WTC11 (cell line): ENCODE data around the gene ABHD16A. TPM values are rescaled to one million over a fixed set of nuclear protein-coding genes. Genes with fewer than 3 reads are reported as not detected.

ENCODE experiments used
- ATAC-seq: fragments of 200-7000 bp; cut with Tn5 transposase; 2 replicates; pipeline ENCODE4 v1.10.0; 2021; ENCODE audit warnings: mild to moderate bottlenecking, moderate library complexity
- CTCF ChIA-PET: fragments of 300-600 bp; sonication (Branson Sonifier 250); formaldehyde crosslinking; loops from one replicate; lab custom pipeline; 2021; ENCODE audit warnings: antibody characterized with exemption; lab: Charles Lee
- POLR2A ChIA-PET: fragments of 350-600 bp; sonication (Branson Sonifier 250); formaldehyde crosslinking; loops from one replicate; lab custom pipeline; 2021; ENCODE audit warnings: antibody characterized with exemption; lab: Charles Lee
- DNase-seq: peaks from one replicate; pipeline ENCODE4 v3.0.0; 2021; ENCODE audit warnings: low spot score
- H3K27ac Mint-ChIP-seq: 2 replicates; pipeline ENCODE4 v1.8.0; 2021; ENCODE audit warnings: mixed read lengths
- H3K27me3 Mint-ChIP-seq: 2 replicates; pipeline ENCODE4 v1.8.0; 2021; ENCODE audit warnings: low read depth, mild to moderate bottlenecking, moderate library complexity, mixed read lengths
- H3K36me3 Mint-ChIP-seq: 2 replicates; pipeline ENCODE4 v1.8.0; 2021; ENCODE audit warnings: mixed read lengths
- H3K4me1 Mint-ChIP-seq: 2 replicates; pipeline ENCODE4 v1.8.0; 2022; ENCODE audit warnings: mixed read lengths
- H3K4me3 Mint-ChIP-seq: 2 replicates; pipeline ENCODE4 v1.8.0; 2021; ENCODE audit warnings: mild to moderate bottlenecking, moderate library complexity, mixed read lengths
- H3K9me3 Mint-ChIP-seq: 2 replicates; pipeline ENCODE4 v1.8.0; 2021; ENCODE audit warnings: mixed read lengths
- CBFB ChIP-seq: sonication (generic); formaldehyde crosslinking; IDR thresholded peaks from 2 replicates; pipeline ENCODE4 v1.8.1; 2022; ENCODE audit warnings: mild to moderate bottlenecking, low read depth, missing genetic modification reagents
- E2F5 ChIP-seq: sonication (generic); formaldehyde crosslinking; IDR thresholded peaks from 2 replicates; pipeline ENCODE4 v1.8.1; 2022; ENCODE audit warnings: mild to moderate bottlenecking, moderate library complexity, missing genetic modification reagents
- ERG ChIP-seq: fragments of 250-450 bp; sonication (Bioruptor Pico); IDR thresholded peaks from 2 replicates; pipeline ENCODE4 v1.8.0; 2021; ENCODE audit warnings: mild to moderate bottlenecking
- ETV6 ChIP-seq: sonication (generic); formaldehyde crosslinking; IDR thresholded peaks from 2 replicates; pipeline ENCODE4 v1.8.1; 2022; ENCODE audit warnings: mild to moderate bottlenecking, missing genetic modification reagents
- FOXK1 ChIP-seq: sonication (generic); formaldehyde crosslinking; IDR thresholded peaks from 2 replicates; pipeline ENCODE4 v1.8.0; 2022; ENCODE audit warnings: mild to moderate bottlenecking, moderate library complexity, missing genetic modification reagents
- HMGA2 ChIP-seq: fragments of 250-450 bp; sonication (Bioruptor Pico); IDR thresholded peaks from 2 replicates; pipeline ENCODE4 v1.4.0; 2021; ENCODE audit warnings: mild to moderate bottlenecking, moderate library complexity
- JUN ChIP-seq: sonication (generic); formaldehyde crosslinking; IDR thresholded peaks from 2 replicates; pipeline ENCODE4 v1.8.0; 2023; ENCODE audit warnings: mild to moderate bottlenecking, missing genetic modification reagents
- KAT7 ChIP-seq: sonication (generic); formaldehyde crosslinking; IDR thresholded peaks from 2 replicates; pipeline ENCODE4 v1.8.1; 2023; ENCODE audit warnings: missing genetic modification reagents, mild to moderate bottlenecking, borderline replicate concordance
- NFATC4 ChIP-seq: fragments of 250-450 bp; sonication (Bioruptor Pico); IDR thresholded peaks from 2 replicates; pipeline ENCODE4 v1.9.0; 2021; ENCODE audit warnings: mild to moderate bottlenecking
- NFYB ChIP-seq: sonication (generic); formaldehyde crosslinking; conservative IDR thresholded peaks from 2 replicates; pipeline ENCODE4 v1.8.0; 2022; ENCODE audit warnings: low read depth, missing genetic modification reagents
- RORB ChIP-seq: fragments of 250-450 bp; sonication (Bioruptor Pico); IDR thresholded peaks from 2 replicates; pipeline ENCODE4 v1.9.0; 2021; ENCODE audit warnings: mild to moderate bottlenecking
- SP1 ChIP-seq: sonication (generic); formaldehyde crosslinking; conservative IDR thresholded peaks from 2 replicates; pipeline ENCODE4 v1.8.1; 2022; ENCODE audit warnings: missing genetic modification reagents
- TCF7 ChIP-seq: sonication (generic); formaldehyde crosslinking; IDR thresholded peaks from 2 replicates; pipeline ENCODE4 v1.8.0; 2022; ENCODE audit warnings: mild to moderate bottlenecking, low read depth, missing genetic modification reagents, moderate library complexity
- TEAD4 ChIP-seq: sonication (generic); formaldehyde crosslinking; IDR thresholded peaks from 2 replicates; pipeline ENCODE4 v1.8.0; 2022; ENCODE audit warnings: mild to moderate bottlenecking, missing genetic modification reagents
- TP53 ChIP-seq: sonication (generic); formaldehyde crosslinking; IDR thresholded peaks from 2 replicates; pipeline ENCODE4 v1.8.1; 2023; ENCODE audit warnings: mild to moderate bottlenecking, missing genetic modification reagents
- USF2 ChIP-seq: sonication (generic); formaldehyde crosslinking; IDR thresholded peaks from 2 replicates; pipeline ENCODE4 v1.8.1; 2023; ENCODE audit warnings: mild to moderate bottlenecking, missing genetic modification reagents, moderate library complexity
- ZBTB21 ChIP-seq: sonication (generic); formaldehyde crosslinking; IDR thresholded peaks from 2 replicates; pipeline ENCODE4 v1.8.1; 2023; ENCODE audit warnings: mild to moderate bottlenecking, missing genetic modification reagents, borderline replicate concordance
- ZNF121 ChIP-seq: sonication (generic); formaldehyde crosslinking; IDR thresholded peaks from 2 replicates; pipeline ENCODE4 v1.8.0; 2023; ENCODE audit warnings: missing genetic modification reagents
- ZNF423 ChIP-seq: fragments of 250-450 bp; sonication (Bioruptor Pico); IDR thresholded peaks from 2 replicates; pipeline ENCODE4 v2.1.2; 2022; ENCODE audit warnings: mild to moderate bottlenecking, moderate library complexity
- ZNF671 ChIP-seq: fragments of 250-450 bp; sonication (Bioruptor Pico); IDR thresholded peaks from 2 replicates; pipeline ENCODE4 v1.8.0; 2021; ENCODE audit warnings: mild to moderate bottlenecking
- ZSCAN18 ChIP-seq: fragments of 250-450 bp; sonication (Bioruptor Pico); IDR thresholded peaks from 2 replicates; pipeline ENCODE4 v2.1.2; 2022; ENCODE audit warnings: mild to moderate bottlenecking, moderate library complexity
- total RNA-seq: library from RNA; stranded (reverse); gene quantifications from 3 replicates; pipeline ENCODE4 v1.2.3, GENCODE V29; 2021
- TF ChIP-seq, protein P1 (sequence below): sonication (generic); formaldehyde crosslinking; IDR thresholded peaks from 2 replicates; pipeline ENCODE4 v1.8.1; 2022; ENCODE audit warnings: low read depth, mild to moderate bottlenecking, moderate library complexity, missing genetic modification reagents, borderline replicate concordance
- TF ChIP-seq, protein P2 (sequence below): sonication (generic); formaldehyde crosslinking; IDR thresholded peaks from 2 replicates; pipeline ENCODE4 v1.8.0; 2022; ENCODE audit warnings: mild to moderate bottlenecking, missing genetic modification reagents
- TF ChIP-seq, protein P3 (sequence below): sonication (generic); formaldehyde crosslinking; IDR thresholded peaks from 2 replicates; pipeline ENCODE4 v1.8.0; 2022; ENCODE audit warnings: mild to moderate bottlenecking, missing genetic modification reagents
- TF ChIP-seq, protein P4 (sequence below): fragments of 250-450 bp; sonication (Bioruptor Pico); conservative IDR thresholded peaks from 2 replicates; pipeline ENCODE4 v1.9.0; 2021; ENCODE audit warnings: mild to moderate bottlenecking
- TF ChIP-seq, protein P5 (sequence below): sonication (generic); formaldehyde crosslinking; IDR thresholded peaks from 2 replicates; pipeline ENCODE4 v1.8.0; 2022; ENCODE audit warnings: mild to moderate bottlenecking, missing genetic modification reagents

The ABHD16A gene
- total RNA-seq, 1 experiment from 2014 or later: 28.6 TPM

GRCh38 chr6:31686483-31686882 lies 16.6 kb downstream of the ABHD16A start:
- ATAC-seq (no peak), DNase-seq (no peak)
- H3K9me3 Mint-ChIP-seq: no peaks in the 10 kb centered on the region
- no peak overlapping the region for H3K4me3 Mint-ChIP-seq
- peaks cover 15% of the 10 kb centered on the region for H3K36me3 Mint-ChIP-seq
- ChIA-PET POLR2A (interaction anchor here (0.6 kb wide), 1 partner anchor 285 kb away, joined by 3 read pairs; no protein-coding TSS in a partner anchor), CTCF (no interaction called here)
- H3K27ac Mint-ChIP-seq: no peak overlapping the region
- TF ChIP-seq ZNF423 (CRISPR knock-in tag) (no peak), CBFB (no peak), RORB (CRISPR knock-in tag) (no peak), NFATC4 (CRISPR knock-in tag) (no peak), ERG (CRISPR knock-in tag) (no peak), NFYB (CRISPR knock-in tag) (no peak), ZNF671 (no peak), ETV6 (no peak), KAT7 (no peak), TEAD4 (no peak), ZBTB21 (CRISPR knock-in tag) (no peak), HMGA2 (CRISPR knock-in tag) (no peak), ZNF121 (CRISPR knock-in tag) (no peak), TCF7 (CRISPR knock-in tag) (no peak), TP53 (CRISPR knock-in tag) (no peak), JUN (CRISPR knock-in tag) (no peak)
- TF ChIP-seq, protein P1, sequence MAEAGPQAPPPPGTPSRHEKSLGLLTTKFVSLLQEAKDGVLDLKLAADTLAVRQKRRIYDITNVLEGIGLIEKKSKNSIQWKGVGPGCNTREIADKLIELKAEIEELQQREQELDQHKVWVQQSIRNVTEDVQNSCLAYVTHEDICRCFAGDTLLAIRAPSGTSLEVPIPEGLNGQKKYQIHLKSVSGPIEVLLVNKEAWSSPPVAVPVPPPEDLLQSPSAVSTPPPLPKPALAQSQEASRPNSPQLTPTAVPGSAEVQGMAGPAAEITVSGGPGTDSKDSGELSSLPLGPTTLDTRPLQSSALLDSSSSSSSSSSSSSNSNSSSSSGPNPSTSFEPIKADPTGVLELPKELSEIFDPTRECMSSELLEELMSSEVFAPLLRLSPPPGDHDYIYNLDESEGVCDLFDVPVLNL (CRISPR knock-in tag): no peak
- TF ChIP-seq, protein P2, sequence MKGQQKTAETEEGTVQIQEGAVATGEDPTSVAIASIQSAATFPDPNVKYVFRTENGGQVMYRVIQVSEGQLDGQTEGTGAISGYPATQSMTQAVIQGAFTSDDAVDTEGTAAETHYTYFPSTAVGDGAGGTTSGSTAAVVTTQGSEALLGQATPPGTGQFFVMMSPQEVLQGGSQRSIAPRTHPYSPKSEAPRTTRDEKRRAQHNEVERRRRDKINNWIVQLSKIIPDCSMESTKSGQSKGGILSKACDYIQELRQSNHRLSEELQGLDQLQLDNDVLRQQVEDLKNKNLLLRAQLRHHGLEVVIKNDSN (CRISPR knock-in tag): no peak
- TF ChIP-seq, protein P3, sequence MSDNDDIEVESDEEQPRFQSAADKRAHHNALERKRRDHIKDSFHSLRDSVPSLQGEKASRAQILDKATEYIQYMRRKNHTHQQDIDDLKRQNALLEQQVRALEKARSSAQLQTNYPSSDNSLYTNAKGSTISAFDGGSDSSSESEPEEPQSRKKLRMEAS: no peak
- TF ChIP-seq, protein P4, sequence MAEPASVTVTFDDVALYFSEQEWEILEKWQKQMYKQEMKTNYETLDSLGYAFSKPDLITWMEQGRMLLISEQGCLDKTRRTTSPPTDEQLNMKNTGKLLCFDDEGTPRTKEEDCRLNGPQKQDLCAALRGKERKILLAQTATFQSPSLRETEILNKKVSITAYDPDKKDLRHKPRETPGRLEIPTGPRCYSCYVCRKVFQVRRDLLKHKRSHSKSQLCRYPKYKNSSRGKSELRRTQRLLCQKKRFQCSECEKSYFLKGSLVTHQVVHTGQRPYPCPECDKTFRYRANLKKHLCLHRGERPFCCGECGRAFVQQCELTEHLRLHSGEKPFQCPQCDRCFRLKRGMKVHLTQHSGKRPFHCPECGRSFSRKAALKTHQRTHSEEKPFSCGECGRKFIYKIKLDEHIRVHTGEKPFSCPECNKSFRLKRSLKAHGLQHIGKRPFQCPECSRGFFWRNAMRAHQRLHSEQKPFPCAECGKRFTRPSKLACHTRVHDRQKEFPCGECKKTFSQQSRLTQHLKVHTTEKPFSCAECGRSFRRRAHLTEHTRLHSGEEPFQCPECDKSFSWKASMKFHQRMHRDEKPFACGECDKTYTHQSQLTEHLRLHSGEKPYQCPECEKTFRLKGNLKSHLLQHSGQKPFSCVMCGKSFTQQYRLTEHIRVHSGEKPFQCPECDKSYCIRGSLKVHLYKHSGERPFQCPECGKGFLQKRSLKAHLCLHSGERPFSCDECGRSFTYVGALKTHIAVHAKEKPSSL (CRISPR knock-in tag): no peak
- peaks cover 9% of the 10 kb centered on the region for H3K4me1 Mint-ChIP-seq
- H3K27me3 Mint-ChIP-seq: peaks cover 11% of the 10 kb centered on the region

- POLR2A ChIA-PET: interaction anchor here (1.2 to 1.6 kb wide), 2 partner anchors 83 to 144 kb away, joined by 3 to 5 read pairs; partner anchors contain the start of gene HSPA1B
- ATAC-seq (peak; percentile 4), DNase-seq (no peak)
- peaks cover 8% of the 10 kb centered on the region for H3K36me3 Mint-ChIP-seq
- no peaks in the 10 kb centered on the region for H3K9me3 Mint-ChIP-seq
- H3K4me1 Mint-ChIP-seq: peaks cover 16% of the 10 kb centered on the region
- peak overlapping the region; percentile 99 for H3K27ac Mint-ChIP-seq
- CTCF ChIA-PET: interaction anchor here (0.5 to 2.9 kb wide), 8 partner anchors 17 to 246 kb away, joined by 3 to 16 read pairs (median 4); partner anchors contain the start of genes CLIC1 and EHMT2
- H3K4me3 Mint-ChIP-seq: peak overlapping the region; percentile 89
- peaks cover 21% of the 10 kb centered on the region for H3K27me3 Mint-ChIP-seq
- TF ChIP-seq USF2 (CRISPR knock-in tag) (no peak), ZSCAN18 (CRISPR knock-in tag) (no peak), SP1 (CRISPR knock-in tag) (no peak), E2F5 (CRISPR knock-in tag) (no peak), ERG (CRISPR knock-in tag) (no peak), FOXK1 (no peak), NFATC4 (CRISPR knock-in tag) (no peak)
- TF ChIP-seq, protein P5, sequence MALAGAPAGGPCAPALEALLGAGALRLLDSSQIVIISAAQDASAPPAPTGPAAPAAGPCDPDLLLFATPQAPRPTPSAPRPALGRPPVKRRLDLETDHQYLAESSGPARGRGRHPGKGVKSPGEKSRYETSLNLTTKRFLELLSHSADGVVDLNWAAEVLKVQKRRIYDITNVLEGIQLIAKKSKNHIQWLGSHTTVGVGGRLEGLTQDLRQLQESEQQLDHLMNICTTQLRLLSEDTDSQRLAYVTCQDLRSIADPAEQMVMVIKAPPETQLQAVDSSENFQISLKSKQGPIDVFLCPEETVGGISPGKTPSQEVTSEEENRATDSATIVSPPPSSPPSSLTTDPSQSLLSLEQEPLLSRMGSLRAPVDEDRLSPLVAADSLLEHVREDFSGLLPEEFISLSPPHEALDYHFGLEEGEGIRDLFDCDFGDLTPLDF: no peak
Measured at GRCh38 chr6:31683591-31683990, 19.5 kb downstream of the ABHD16A start.
